Prostate gland (tissue), 2 donors: ENCODE data around the gene WASF1.

Experiments used
- CTCF ChIP-seq, 4 experiments: fragments of 200-600 bp in 2 of 4; fragments of 450-650 bp in 2 of 4; sonication (generic) in 2 of 4; IDR thresholded peaks; 1 replicate in 3 of 4; 2 replicates in 1 of 4; pipeline ENCODE4 v1.5.1; 2016 to 2019; ENCODE audit warnings: antibody characterized with exemption in 4 of 4, mild to moderate bottlenecking in 2 of 4, moderate library complexity in 2 of 4
- POLR2A ChIP-seq: fragments of 450-650 bp; IDR thresholded peaks from one replicate; pipeline ENCODE4 v1.6.1; 2016; ENCODE audit warnings: antibody characterized with exemption, mild to moderate bottlenecking
- POLR2AphosphoS5 ChIP-seq: sonication (generic); formaldehyde crosslinking; IDR thresholded peaks from one replicate; pipeline ENCODE4 v1.6.1; 2017; ENCODE audit warnings: antibody characterized with exemption

DNA sequence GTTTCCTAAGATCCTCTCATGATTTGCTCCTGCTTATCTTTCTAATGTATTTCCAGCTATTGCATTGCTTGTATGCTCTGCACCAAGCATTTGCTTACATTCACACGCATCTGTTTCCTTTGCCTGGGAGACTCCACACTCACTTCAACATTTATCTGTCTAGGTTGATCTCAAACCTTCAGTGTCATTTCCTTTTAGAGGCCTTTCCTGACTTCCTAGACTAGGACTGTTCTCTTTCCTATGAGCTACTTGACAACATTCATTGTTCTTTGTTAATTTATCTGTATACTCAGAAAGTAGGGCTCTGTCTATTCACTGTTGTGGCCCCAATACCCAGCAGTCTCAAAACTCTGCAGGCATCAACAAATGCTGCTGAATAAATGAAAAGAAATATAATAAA lies 84.4 kb downstream of the WASF1 start:
- TF ChIP-seq CTCF (IDR thresholded peaks at IDR 0.05) (no peak), POLR2A (no peak), POLR2AphosphoS5 (no peak)
